WERI-Rb-1 (cell line): Measurements from ENCODE around the gene ZNF236.

Experiments
- DNase-seq: peaks from one replicate; pipeline ENCODE4 v3.0.0-alpha.2; 2020
- H3K27ac ChIP-seq: fragments of 250-450 bp; sonication (Bioruptor Pico); 2 replicates; pipeline ENCODE4 v1.5.1; 2020; ENCODE audit warnings: mild to moderate bottlenecking, moderate library complexity
- H3K27me3 ChIP-seq: fragments of 250-450 bp; sonication (Bioruptor Pico); 2 replicates; pipeline ENCODE4 v1.5.1; 2021; ENCODE audit warnings: mild to moderate bottlenecking, low read depth, moderate library complexity; ENCODE audit not compliant: insufficient read depth, severe bottlenecking
- H3K36me3 ChIP-seq: fragments of 250-450 bp; sonication (Bioruptor Pico); 2 replicates; pipeline ENCODE4 v1.5.1; 2020; ENCODE audit warnings: mild to moderate bottlenecking, moderate library complexity
- H3K4me3 ChIP-seq: 2 replicates; pipeline ENCODE4 v1.5.1; 2011; ENCODE audit warnings: low read depth, mild to moderate bottlenecking, control low read depth, low read length
- H3K9me3 ChIP-seq: fragments of 250-450 bp; sonication (Bioruptor Pico); 2 replicates; pipeline ENCODE4 v1.5.1; 2021; ENCODE audit warnings: mild to moderate bottlenecking, moderate library complexity; ENCODE audit not compliant: severe bottlenecking
- CTCF ChIP-seq: IDR thresholded peaks from 2 replicates; pipeline ENCODE4 v1.5.1; 2011; ENCODE audit warnings: low read depth, mild to moderate bottlenecking, control low read depth, inconsistent platforms, low read length

The ZNF236 gene

GRCh38 chr18:76955524-76956170, 133.3 kb downstream of the ZNF236 start:
- H3K36me3 ChIP-seq = peaks cover 12% of the 10 kb centered on the region
- H3K27ac ChIP-seq = no peak overlapping the region
- no peak overlapping the region for H3K4me3 ChIP-seq
- DNase-seq = no peak
- no peak for TF ChIP-seq CTCF
- no peaks in the 10 kb centered on the region for H3K27me3 ChIP-seq
- H3K9me3 ChIP-seq = no peaks in the 10 kb centered on the region

GRCh38 chr18:76956648-76957047, 134.3 kb downstream of the ZNF236 start:
- no peak overlapping the region for H3K27ac ChIP-seq
- no peaks in the 10 kb centered on the region for H3K27me3 ChIP-seq
- no peak for DNase-seq
- TF ChIP-seq CTCF = no peak
- H3K4me3 ChIP-seq = no peak overlapping the region
- peaks cover 17% of the 10 kb centered on the region for H3K36me3 ChIP-seq
- H3K9me3 ChIP-seq = no peaks in the 10 kb centered on the region

- no peak for DNase-seq
- TF ChIP-seq CTCF = no peak
- Histone ChIP-seq H3K27me3 (no peaks in the 10 kb centered on the region), H3K27ac (no peak overlapping the region), H3K9me3 (no peaks in the 10 kb centered on the region), H3K4me3 (no peak overlapping the region), H3K36me3 (peaks cover 12% of the 10 kb centered on the region)
Measured at GRCh38 chr18:76957384-76958355, 135.3 kb downstream of the ZNF236 start.

- no peaks in the 10 kb centered on the region for H3K27me3 ChIP-seq
- H3K9me3 ChIP-seq = no peaks in the 10 kb centered on the region
- TF ChIP-seq CTCF = no peak
- H3K27ac ChIP-seq = no peak overlapping the region
- no peak overlapping the region for H3K4me3 ChIP-seq
- DNase-seq = no peak
- H3K36me3 ChIP-seq = peaks cover 12% of the 10 kb centered on the region
Measured at GRCh38 chr18:76958692-76959341, 136.5 kb downstream of the ZNF236 start.

GRCh38 chr18:76959605-76960004, 137.2 kb downstream of the ZNF236 start:
- Histone ChIP-seq H3K27me3 (no peaks in the 10 kb centered on the region), H3K27ac (no peak overlapping the region), H3K4me3 (no peak overlapping the region), H3K36me3 (peaks cover 12% of the 10 kb centered on the region), H3K9me3 (no peaks in the 10 kb centered on the region)
- TF ChIP-seq CTCF = no peak
- DNase-seq = no peak
